Embryonic facial prominence (tissue), 1 donor: ENCODE data around the gene ZDHHC7.
"Not testable (repeated sequence)": the region's sequence is repeated elsewhere in the genome, so short reads cannot be mapped to it uniquely, and the experiment has no call there.

ENCODE experiments used
- DNase-seq: peaks from one replicate; pipeline ENCODE4 v3.0.0-alpha.2; 2016; ENCODE audit errors: extremely low spot score

ZDHHC7 gene

GRCh38 chr16:85042606-85043005, 31.3 kb upstream of the ZDHHC7 start:
- DNase-seq: no peak

- no peak for DNase-seq
Measured at GRCh38 chr16:85042167-85042526, 30.8 kb upstream of the ZDHHC7 start.

DNA sequence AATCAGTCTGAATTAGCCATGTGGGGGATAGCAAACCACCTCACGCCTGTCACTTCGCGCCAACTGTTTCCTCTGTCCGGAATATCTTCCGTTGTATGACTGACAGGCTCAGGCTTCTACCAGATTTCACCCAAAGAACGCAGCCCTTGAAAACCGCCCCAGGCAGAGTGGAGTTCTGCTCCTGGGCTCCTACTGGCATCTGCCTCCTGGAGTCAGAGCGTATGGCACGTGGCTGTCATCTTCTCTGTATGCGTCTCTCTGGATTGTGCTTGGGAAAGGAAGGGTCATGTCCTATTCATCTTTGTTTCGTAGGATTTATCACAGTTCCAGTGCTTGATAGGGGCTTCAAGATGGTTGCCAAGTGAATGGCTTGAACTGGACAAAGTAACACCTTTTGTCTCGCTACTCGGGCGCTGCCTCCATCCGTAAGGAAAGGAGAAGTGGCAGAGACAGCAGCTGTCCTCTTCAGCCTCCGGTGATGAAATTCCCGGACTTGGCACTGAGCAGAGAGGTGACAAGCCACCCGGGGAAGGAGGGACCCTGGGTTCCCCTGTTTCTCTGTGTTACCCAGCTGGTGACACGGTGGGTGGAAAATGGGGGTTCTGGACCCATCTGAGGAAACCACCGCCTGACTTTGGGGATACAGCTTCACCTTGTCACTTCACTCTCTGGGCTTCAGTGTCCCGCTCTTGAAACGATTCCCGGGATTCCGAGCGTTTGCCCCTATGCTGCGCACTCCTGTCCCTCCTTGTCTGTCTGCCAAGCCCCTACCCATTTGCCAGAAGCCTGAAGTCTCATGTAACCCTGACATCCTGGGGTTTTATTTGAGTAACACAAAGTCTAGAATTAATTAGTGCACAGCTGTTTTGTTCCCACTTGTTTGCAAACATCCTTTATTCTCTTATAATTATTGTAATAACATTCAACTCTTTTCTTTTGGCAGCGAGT, 30.2 kb upstream of the ZDHHC7 start:
- DNase-seq: no peak

GRCh38 chr16:85040685-85041084, 29.4 kb upstream of the ZDHHC7 start:
- no peak for DNase-seq

GRCh38 chr16:85037721-85038120, 26.4 kb upstream of the ZDHHC7 start:
- no peak for DNase-seq

- no peak for DNase-seq
Measured at GRCh38 chr16:85037050-85037410, 25.7 kb upstream of the ZDHHC7 start.

DNA sequence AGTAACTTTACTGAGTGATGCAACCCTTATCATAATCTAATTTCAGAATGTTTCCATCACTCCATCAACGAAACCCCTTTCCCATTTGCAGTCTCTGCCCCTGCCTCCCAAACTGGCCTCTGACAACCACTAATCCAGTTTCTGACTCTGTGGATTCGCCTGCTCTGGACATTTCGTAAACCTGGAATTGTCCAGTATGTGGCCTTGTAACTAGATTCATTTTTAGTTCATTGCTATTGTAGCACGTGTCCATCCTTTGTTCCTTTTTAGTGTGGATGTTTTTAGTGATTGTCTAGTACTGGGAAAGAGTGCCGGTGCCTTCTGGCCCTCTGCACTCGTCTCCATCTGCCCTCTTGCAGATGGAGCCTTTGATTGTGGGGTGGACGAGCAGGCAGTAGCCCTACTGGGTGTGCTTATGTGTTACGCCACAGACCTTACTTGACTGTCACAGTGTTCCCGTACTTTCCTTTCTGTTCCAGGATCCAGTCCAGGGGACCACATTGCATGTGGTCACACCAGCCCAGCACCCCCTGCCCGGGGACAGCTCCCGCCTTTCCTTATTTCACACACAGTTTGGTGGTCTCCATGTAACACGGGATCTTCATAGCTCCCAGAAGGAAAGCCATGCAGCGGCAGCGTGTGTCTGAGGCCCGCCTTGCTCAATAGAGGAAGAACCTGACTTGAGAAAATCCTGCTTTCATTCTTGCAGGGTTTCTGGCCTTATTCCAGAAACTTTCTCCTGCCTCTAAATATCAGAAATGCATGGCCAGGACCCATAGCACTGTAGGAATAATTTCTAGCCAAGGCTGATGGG, 25.1 kb upstream of the ZDHHC7 start:
- no peak for DNase-seq

GRCh38 chr16:85034591-85035433, 23.5 kb upstream of the ZDHHC7 start:
- DNase-seq: no peak

- no peak for DNase-seq
Measured at GRCh38 chr16:85033171-85033570, 21.8 kb upstream of the ZDHHC7 start.

DNA sequence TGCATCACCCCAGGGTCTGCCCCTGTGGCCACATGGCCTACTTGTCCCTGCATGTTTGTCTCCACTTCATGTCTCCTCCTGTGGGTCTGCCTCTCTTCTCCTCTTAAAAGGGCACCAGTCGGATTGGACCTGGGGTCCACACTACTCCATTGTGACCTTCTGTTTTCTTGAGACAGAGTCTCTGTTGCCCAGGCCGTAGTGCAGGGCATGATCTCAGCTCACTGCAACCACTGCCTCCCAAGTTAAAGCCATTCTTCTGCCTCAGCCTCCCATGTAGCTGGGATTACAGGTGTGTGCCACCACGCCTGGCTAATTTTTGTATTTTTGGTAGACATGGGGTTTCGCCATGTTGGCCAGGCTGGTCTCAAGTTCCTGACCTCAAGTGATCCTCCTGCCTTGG, 20.9 kb upstream of the ZDHHC7 start:
- not testable (repeated sequence) for DNase-seq

GRCh38 chr16:85031451-85031850, 20.1 kb upstream of the ZDHHC7 start:
- DNase-seq: no peak

GRCh38 chr16:85029981-85030401, 18.7 kb upstream of the ZDHHC7 start:
- no peak for DNase-seq

DNA sequence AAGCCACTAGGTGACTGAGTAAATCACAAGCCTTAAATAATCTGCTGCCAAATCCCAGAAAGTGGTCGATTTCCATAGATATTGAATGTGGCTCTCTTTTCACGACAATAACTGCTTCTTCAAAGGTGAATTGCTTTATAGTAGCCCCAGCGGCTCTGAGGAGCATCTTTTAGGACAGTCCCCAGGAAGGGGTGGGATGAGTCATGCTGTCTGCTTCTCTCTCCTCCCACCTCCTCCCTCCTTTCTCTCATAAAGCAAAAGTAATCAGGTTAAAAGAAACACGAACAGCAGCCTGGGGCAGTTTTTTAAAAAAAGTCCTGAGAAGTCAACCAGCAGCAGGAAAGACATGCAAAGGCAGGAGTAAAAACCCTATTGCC, 18.1 kb upstream of the ZDHHC7 start:
- no peak for DNase-seq

GRCh38 chr16:85028685-85029407, 17.5 kb upstream of the ZDHHC7 start:
- DNase-seq: no peak

GRCh38 chr16:85027958-85028684, 16.8 kb upstream of the ZDHHC7 start:
- no peak for DNase-seq

GRCh38 chr16:85027349-85027957, 16.1 kb upstream of the ZDHHC7 start, which contains the start of gene KIAA0513:
Gene KIAA0513, plus strand, starts transcription at chr16:85027795. Its CDS starts 39,277 bp downstream, at chr16:85067072.
- DNase-seq: peak; percentile 92

GRCh38 chr16:85026703-85027102, 15.4 kb upstream of the ZDHHC7 start:
- no peak for DNase-seq

GRCh38 chr16:85025781-85026653, 14.7 kb upstream of the ZDHHC7 start:
- no peak for DNase-seq

DNA sequence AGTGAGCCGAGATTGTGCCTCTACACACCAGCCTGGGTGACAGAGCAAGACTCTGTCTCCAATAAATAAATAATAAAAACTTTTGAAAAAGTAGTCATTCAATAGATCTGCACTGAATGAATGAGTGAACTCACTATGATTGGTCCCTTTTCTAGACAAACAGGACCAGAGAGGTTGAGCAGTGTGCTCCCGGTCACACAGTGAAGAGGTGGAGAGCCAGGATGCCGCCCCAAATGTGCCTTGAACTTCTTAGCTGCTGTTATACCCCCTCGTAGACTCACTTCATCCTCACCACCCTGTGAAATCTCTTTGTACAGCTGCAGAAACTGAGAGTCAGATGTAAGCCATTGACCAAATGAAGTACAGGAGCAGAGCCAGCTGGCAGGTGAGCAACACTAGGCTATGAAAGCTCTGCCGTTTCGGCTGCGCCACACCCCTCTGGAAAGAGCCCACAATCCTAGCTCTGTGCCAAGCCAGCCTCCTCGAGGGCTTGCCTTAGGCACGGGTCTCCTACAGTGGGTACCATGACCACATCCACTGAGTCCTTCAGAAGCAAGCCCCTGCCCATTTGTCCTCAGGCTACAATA, 8.4 kb upstream of the ZDHHC7 start:
- DNase-seq: no peak
